ENCODE data around the gene ATF1.

ATF1 gene

DNA sequence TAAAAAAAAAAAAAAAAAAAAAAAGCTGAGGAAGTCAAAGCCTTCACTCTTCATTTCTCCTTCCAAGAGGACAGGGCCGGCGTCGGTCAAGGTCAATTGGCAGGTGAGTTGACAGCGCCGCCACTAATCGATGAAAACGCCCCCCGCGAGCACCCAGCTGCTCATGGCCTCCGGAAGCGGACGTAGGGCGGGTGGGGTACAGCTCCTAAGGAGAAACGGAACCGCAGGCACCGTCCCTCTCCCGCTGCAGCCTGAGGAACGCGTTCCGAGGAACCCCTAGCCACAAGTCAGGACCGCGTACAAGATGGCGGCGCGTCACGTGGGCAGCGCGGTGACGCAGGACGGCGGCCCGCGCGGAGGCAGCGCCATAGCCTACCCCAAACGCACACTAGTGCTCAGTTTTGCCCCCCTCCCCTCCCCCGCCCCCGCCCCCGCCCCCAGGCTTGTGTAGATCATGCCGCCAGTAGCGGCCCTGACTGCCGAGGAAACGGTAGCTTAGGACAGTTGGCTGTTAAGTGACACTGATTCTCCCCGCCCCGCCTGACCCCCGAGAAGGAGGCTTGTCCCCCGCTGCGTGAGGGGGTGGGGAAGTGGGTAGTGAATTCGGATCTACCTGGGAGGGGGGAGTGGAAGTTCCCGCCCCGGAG is at the start of gene ATF1:
Gene ATF1, plus strand, starts transcription at position 463 of the 647 bp plus-strand sequence. CDS start 16,045 bp downstream, outside the sequence.
- DNase-seq (ENCODE audit: low read depth in 2 of 2) = peak; percentile 88 to 89

DNA sequence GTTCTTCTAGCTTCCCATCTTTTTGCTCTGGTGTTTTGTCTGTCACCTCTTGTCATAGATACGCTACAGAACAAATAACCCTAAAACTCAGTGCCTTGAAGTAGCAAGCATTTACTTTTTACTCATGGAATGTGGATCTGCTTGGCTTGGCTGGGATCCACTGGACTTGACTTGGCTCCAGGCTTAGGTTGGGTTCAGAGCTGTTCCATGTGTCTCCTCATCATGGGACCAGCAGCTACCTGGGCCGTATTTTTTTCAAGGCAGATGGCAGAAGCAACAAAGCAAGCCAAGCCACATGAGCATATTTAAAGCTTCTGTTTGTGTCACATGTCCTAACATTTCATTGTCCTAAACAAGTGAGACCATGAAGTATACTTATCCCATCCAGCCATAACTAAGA is 48.7 kb upstream of the ATF1 start:
- DNase-seq (ENCODE audit: low read depth in 2 of 2) = no peak

DNA sequence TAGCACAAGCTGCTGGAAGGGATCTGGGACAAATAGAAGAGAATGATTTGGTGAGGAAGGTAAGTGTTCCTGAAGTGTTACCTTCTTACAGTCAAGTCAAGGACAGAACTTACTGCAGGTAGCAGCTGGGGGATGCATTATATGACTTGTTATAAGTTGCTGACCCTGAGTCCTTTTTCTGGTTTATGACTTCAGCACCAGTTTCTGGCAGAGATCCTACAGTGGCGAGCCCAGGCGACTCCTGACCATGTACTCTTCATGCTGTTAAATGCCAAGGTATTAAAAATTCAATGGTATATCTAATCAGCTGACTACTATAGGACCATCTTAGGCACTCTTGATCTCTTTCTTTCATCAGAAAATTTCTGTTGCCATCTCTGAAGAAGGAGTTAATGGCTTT is 45.1 kb upstream of the ATF1 start:
- DNase-seq (ENCODE audit: low read depth in 2 of 2) = no peak

DNA sequence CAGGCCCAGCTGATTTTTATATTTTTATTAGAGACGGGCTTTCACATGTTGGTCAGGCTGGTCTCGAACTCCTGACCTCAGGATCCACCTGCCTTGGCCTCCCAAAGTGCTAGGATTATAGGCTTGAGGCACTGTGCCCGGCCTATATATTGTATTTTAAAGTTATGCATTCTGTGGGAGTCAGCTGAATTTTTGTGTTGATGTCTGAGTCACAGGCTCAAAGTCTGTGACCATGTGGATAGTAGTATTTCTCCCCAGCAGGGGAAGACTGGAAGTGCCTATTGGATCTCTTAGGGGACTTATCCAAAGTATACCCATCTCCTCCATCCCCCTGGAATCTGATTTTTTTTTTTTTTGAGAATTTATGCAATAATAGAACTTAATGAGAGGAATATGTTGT is 43.8 kb upstream of the ATF1 start:
- DNase-seq (ENCODE audit: low read depth in 2 of 2) = no peak

DNA sequence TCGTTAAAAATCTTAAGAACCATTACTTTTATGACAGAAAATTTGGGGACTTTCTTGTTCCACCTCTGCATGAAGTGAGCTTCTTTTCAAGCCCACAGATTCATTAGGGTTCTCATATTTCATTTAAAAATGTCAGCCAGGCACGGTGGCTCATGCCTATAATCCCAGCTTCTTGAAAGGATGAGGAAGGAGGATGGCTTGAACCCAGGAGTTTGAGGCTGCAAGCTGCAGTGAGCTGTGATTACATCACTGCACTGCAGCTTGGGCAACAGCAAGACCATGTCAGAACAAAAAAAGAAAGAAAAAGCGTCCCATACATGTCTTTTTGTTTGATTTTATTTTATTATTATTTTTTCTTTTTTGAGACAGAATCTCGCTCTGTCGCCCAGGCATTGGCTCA is 43.4 kb upstream of the ATF1 start:
- DNase-seq (ENCODE audit: low read depth in 2 of 2) = no peak

DNA sequence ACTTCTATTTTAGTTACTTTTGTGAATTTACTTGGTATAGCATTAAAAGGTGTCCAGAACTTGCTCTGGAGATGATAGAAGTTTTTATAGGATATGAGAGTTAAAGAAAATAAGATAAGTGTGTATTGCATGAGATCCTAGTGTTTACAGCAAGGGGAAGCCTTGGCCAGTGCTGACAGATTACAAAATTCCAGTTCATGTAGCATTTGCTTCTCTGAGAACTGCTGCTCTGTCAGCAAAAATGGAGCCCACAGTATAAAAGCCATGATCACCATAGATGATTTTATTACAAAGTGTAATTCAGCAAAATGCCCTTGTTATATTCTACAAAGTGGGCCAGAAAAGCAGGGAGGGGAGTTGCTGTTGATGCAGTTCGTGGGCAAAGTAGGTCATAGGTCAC is 40.0 kb upstream of the ATF1 start:
- DNase-seq (ENCODE audit: low read depth in 2 of 2) = no peak

DNA sequence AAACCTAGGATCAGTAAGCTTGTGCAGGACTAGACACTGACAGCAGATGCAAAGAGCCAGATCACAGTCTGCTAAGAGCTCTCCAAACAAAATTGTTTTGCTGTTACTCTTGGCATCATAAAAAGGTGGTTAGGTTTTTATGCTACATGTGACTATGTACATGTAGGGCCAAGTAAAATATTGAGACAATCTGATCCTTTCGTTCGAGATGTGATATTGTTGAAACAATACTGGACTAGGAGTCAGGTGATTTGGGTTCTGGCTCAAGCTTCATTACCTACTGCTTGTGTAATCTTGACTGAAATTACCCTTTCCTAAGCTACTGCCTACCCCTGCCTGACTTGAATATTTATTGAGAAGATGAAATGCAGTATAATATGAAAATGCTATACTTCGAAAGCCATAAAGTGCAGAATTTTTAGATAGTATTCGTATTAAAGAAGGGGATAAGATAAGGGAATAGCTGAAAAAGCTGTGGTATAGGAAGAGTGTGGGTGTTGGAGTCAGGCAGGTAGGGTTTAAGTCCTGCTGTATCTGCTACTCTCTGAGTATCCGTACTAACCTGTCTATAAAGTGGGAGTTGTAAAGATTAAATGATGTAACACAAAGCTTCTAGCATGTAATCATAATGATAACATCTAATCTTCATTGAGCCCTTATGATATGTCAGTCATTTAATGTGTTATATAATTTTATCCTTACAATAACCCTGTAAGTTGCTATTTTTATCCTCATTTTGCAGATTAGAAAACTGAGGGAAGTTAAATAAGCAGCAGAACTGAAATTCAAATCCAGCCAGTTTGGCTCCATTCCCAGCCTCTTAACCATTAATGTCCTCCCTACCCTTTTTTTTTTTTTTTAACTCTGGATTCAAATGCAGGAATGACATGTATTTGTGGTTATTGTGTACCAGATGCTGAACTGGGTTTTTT is 38.6 kb upstream of the ATF1 start:
- no peak for DNase-seq (ENCODE audit: low read depth in 2 of 2)

DNA sequence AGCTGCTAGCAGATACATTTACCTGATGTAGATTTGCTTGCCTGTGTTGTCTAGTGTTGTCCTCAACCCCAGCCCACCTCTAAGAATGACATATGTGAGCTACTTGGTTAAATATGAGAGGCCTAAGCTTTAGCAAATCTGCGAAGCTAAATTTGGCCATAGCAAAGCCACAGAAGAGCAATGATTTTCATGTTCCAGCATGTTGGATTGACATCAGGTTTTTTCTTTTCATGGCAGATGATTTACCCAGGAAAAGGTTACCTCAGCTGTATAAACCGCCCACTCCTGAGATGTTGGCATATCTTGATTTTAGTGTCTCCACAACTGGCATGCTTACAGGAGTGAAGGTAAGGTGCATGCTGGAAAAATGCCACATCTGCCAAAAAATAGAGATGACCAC is 36.4 kb upstream of the ATF1 start:
- no peak for DNase-seq (ENCODE audit: low read depth in 2 of 2)

DNA sequence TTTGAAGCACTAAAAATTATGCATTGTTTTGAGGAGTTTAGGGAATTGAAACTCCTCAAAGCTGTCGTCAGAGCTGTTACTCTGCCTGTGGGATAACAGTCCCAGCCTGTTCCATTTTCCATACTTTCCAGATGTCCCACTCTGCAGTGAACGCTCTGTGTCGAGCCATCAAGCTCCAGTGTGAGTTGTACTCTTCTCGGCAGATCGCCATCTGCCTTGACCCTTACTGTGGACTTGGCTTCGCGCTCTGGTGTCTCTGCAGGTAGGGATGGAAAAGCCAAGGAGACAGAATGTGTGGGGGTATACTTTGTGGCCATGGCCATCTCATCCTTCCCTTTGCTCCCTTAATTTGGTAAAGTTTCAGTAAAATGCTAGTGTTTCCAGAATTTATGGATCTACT is 35.5 kb upstream of the ATF1 start:
- no peak for DNase-seq (ENCODE audit: low read depth in 2 of 2)

DNA sequence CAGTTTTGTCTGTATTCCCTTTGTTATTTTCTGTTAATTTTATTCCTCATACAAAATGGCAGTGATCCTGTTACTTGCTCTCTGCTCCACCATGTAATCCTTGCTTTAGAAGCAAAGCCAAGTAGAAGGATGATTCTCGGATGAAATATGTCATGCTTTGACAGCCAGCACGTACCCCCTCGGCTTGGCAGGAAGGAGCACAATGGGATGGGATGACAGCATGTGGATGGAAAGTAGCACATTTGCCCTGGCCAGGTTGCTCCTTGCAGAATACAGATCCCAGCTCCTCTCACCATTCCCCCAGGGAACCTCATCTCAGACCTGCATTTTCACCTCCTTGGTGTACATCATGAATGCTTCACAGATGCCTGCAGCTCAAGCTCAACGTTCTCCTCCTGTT is 35.1 kb upstream of the ATF1 start:
- DNase-seq (ENCODE audit: low read depth in 2 of 2) = no peak

DNA sequence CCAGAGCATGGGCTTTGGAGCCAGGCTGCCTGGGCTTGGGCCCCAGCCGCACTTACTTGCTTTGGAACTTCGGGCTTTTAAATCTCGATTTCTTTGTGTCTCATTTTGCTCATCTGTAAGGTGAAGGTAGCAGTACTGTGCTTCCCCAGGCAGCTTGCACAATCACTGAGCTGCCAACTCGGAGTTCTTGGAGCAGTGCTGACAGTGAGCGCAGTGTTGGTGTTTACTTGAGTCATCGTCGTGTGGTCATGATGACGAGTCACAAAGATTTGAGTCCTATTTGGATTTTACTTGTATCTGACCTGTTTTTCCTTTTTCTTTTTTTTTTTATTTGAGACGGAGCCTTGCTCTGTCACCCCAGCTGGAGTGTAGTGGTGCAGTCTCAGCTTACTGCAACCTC is 31.3 kb upstream of the ATF1 start:
- DNase-seq (ENCODE audit: low read depth in 2 of 2) = no peak

DNA sequence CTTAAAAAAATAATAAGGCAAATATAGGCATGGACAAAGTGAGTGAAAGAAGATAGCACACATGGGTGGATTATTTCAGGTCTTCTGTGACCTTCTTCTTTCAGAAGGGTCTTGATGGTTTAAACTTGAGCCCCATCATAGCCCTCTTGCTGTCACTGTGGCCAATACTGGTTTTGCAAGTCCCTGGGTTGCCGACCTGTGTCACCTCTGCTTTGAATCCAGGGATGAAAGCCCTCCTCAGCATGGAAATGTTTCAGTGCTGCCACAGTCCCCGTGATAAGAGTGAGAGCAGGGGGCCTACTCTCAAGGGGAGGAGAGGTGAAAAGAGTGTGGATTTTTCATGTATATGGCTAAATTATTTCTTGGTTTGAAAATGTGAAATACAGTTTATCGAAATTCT is 30.2 kb upstream of the ATF1 start:
- DNase-seq (ENCODE audit: low read depth in 2 of 2) = no peak

DNA sequence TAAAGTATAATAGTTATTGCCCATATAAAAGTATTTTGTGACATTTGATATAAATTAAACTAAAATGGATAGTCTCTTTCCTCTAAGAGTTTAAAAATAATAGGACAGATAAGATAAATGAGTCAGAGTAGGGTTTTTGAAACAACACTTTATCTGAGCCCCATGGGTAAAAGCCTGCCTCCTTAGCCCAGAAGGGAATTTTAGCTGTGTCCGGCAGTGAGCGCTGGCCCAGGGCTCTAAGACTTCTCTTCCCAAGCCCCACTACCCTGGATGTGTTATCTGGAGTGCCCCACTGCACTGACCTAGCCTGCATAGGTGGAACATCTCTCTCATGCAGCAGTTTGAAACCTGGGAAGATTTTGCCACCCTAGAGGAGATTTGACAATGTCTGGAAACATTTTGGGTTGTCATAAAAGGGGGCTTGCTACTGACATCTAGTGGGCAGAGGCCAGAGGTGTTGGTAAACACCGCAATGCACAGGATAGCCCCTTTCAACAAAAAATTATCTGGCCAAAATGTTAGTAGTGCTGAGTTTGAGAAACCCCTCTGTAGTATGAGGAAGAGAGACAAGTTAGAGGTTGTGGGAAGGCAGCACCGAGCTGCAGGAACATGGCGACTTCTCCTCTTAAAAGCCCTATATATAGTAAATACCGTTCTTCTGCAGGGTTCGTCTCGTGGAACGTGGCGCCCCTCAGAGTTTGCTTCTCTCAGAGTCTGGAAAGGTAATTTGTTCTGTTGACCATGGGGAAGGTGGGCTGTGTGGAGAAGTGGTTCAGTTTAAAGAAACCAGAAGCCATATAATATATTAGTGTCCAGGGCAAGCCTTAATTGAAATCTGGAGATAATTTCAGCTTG is 29.3 kb upstream of the ATF1 start:
- no peak for DNase-seq (ENCODE audit: low read depth in 2 of 2)

DNA sequence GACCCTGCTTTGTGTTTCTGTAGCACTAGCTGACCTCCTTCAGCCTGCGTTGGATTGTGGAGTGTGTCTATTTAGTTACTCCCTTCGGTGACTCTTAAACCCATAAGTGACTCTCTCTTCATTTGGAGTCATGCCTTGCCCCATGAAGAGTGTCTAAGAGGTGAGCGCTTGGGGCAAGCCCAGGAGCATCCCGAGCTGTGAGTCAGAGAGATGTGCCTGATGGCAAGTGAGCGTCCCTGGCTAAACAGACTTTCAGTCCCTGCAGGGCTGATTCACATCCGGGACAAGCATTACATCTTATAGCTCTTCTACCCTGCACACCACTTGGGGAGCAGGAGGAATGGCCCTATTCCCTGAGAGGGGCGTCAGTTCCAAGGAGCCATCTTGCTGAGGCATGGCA is 24.3 kb upstream of the ATF1 start:
- DNase-seq (ENCODE audit: low read depth in 2 of 2) = no peak

DNA sequence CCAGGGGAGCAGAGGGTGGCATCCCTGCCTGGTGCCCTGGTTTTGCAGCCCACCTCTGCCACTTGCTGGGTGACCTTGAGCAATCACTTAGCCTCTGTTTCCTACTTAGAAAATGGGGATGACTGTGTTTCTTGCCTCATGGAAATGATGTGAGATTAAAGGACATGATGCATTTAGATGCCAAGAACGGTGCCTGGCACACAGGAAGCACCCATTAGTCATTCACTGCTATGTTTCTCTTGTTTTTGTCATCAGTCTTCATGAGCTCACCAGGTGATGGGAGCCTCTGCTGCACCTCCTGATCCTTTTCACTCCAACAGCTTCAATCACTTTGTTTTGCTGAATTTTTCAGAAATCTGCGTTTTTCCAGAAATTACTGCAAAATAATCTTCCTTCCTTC is 23.6 kb upstream of the ATF1 start:
- DNase-seq (ENCODE audit: low read depth in 2 of 2) = no peak

DNA sequence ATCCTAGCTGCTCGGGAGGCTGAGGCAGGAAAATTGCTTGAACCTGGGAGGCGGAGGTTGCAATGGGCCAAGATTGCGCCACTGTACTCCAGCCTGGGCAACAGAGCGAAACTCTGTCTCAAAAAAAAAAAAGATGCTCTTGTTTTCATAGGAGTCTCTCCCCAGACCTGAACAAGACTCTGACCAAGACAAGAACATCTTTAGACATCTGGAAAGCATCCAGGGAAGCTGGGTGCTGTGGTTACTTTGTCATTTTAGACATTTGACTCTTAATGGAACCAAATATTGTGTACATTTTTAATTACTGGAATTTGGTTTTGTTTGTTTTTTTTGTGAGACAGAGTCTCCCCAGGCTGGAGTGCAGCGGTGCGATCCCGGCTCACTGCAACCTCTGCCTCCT is 21.1 kb upstream of the ATF1 start:
- no peak for DNase-seq (ENCODE audit: low read depth in 2 of 2)

DNA sequence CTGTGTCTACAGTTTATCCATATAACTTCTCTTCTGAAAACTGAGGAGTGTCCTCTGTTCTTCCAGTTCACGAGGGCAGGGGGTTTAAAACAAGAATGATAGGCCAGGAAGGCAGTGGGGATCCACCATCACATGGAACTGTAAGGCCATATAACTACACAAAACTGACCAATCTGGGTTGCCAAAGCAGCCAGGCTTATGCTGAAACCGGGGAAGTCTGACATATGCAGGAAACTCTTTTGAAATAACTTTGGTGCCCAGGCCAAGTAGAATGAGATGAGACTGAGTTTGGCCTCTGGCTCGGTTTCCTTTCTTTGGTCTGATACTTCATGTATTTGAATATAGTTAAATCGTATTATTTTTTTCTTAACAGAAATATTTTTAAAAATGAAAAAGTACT is 18.0 kb upstream of the ATF1 start:
- DNase-seq (ENCODE audit: low read depth in 2 of 2) = no peak

DNA sequence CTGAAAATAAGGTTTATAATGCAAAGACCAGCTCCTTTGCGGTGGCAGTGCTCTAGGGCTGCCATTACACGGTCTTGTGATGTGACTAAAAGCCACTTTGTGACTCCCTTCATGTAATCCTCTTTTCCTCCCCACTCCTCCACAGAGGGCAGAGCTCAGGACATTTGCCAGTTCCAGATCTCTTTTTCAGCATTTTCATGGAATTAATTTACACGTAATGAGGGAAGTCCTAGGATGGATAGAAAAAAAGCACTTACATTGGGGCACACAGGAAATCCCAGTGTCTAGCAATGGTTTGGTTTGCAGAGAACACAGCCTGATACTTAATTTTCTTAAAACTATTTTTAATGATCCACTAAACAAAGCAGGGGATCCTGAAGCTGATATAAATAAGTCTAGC is 17.5 kb upstream of the ATF1 start:
- no peak for DNase-seq (ENCODE audit: low read depth in 2 of 2)

DNA sequence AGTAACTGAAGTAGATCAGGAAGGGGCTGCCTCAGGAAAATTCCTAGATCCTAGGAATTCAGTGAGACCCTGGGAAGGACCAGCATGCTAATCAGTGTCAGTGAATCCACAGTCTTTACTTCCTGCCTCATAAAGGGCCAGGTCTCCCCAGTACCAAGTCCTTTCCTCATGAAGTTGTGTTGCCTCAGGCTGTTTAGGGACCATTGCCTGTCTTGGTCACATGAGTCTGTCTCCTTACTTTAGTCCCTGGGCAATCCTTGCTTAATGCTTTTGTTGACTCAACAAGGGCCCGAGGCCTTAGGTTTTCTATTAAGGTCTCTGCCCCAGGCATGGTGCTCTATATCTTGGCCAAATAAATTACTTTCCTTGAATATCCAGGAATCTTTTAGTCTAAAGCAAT is 16.1 kb upstream of the ATF1 start:
- no peak for DNase-seq (ENCODE audit: low read depth in 2 of 2)

DNA sequence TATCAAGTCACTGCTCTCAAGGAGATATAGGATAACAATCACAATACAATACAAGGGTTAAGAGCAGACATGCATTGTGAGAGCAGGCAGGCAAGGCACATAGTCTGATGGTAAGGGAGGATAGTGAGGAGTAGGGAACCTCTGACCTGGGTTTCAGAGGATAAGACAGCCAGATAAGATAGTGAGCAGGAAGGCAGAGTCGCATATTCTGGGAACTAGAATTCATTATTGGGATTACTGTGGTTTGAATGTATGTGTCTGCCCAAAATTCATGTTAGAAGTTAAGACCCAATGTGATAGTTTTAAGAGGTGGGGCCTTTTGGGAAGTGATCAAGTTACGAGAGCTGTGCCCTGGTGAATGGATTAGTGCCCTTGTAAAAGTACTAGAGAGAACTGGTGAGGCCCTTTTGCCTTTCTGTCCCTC is 14.4 kb upstream of the ATF1 start:
- no peak for DNase-seq (ENCODE audit: low read depth in 2 of 2)

DNA sequence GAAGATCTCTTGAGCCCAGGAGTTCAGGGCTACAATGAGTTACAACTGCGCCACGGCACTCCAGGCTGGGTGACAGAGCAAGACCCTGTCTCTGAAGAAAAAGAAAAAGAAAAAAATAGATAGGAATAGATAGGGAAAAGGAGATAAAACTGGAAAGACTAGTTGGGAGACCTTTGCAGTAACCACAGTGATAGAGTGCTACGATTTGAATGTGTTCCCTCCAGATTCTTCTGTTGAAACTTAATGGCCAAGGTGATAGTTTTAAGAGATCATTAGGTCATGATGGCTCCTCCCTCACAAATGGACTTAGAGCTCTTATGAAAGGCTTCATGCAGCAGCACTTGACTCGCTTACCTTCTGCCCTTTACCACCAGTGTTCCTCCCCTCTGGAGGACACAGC is 13.5 kb upstream of the ATF1 start:
- no peak for DNase-seq (ENCODE audit: low read depth in 2 of 2)

DNA sequence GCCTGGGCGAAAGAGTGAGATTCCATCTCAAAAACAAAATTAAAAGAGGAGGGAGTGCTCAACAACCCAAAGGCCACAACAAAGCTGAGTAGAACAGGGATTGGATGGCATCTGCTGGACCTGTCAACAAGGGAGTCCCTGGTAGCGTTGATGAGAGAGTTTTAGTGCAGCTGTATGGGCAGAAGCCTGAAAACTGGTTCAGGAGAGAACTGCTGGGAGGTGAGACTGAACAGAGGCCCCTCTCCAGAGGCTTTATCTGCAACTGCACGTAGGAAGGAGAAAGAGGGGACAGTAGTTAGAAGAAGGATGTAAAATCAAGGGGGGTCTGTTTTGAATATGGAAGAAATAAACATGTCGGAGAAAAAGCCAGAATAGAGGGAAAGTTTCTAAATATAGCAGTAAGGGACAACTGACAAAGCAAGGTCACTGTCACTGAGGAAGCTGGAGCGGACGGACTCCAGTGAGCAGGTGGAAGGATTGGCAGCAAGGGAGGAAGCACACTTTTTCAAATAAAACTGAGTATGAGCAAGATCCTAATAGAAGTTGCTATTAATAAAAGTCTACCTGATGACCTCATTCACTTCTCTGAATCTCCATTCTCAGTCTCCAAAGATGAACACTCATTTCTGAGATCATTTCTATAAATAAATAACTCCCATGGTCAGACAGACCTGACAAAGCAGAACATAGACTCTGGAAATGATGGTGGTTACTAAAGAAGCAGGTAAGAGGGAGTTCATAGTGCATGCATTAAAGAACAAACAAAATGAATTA is 11.8 kb upstream of the ATF1 start:
- DNase-seq (ENCODE audit: low read depth in 2 of 2) = no peak
